ENCODE data around the gene DIS3L2.
"Not testable (repeated sequence)": the region's sequence is repeated elsewhere in the genome, so short reads cannot be mapped to it uniquely, and the experiment has no call there.

The DIS3L2 gene

GRCh38 chr2:232361646-232362045, 400.1 kb downstream of the DIS3L2 start:
- TF ChIP-seq CTCF (IDR thresholded peaks at IDR 0.05; ENCODE audit: control extremely low read depth, extremely low read depth, low read depth, missing control alignments): no peak
- no peak for DNase-seq (ENCODE audit: extremely low spot score)
- ChIA-PET CTCF (no interaction called here), POLR2A (no interaction called here)

- POLR2A ChIA-PET: no interaction called here
- TF ChIP-seq CTCF (IDR thresholded peaks at IDR 0.05; ENCODE audit: control extremely low read depth, extremely low read depth, low read depth, missing control alignments): no peak
- CTCF ChIA-PET: no interaction called here
- DNase-seq (ENCODE audit: extremely low spot score): no peak
Observed at GRCh38 chr2:232362174-232362900, 400.8 kb downstream of the DIS3L2 start.

- DNase-seq (ENCODE audit: extremely low spot score); POLR2A ChIA-PET; CTCF ChIA-PET: not testable (repeated sequence)
Observed at GRCh38 chr2:232363064-232363783, 401.7 kb downstream of the DIS3L2 start.

- ChIA-PET POLR2A (interaction anchor here (0.6 to 0.7 kb wide), 2 partner anchors 284 to 303 kb away, joined by 3 to 4 read pairs; no protein-coding TSS in a partner anchor), CTCF (interaction anchor here (1.2 kb wide), 1 partner anchor 458 kb away, joined by 4 read pairs; no protein-coding TSS in a partner anchor)
- TF ChIP-seq CTCF (IDR thresholded peaks at IDR 0.05; ENCODE audit: control extremely low read depth, extremely low read depth, low read depth, missing control alignments): no peak
- DNase-seq (ENCODE audit: extremely low spot score): peak; percentile 50
Observed at GRCh38 chr2:232363784-232364615, 402.5 kb downstream of the DIS3L2 start.

DNA sequence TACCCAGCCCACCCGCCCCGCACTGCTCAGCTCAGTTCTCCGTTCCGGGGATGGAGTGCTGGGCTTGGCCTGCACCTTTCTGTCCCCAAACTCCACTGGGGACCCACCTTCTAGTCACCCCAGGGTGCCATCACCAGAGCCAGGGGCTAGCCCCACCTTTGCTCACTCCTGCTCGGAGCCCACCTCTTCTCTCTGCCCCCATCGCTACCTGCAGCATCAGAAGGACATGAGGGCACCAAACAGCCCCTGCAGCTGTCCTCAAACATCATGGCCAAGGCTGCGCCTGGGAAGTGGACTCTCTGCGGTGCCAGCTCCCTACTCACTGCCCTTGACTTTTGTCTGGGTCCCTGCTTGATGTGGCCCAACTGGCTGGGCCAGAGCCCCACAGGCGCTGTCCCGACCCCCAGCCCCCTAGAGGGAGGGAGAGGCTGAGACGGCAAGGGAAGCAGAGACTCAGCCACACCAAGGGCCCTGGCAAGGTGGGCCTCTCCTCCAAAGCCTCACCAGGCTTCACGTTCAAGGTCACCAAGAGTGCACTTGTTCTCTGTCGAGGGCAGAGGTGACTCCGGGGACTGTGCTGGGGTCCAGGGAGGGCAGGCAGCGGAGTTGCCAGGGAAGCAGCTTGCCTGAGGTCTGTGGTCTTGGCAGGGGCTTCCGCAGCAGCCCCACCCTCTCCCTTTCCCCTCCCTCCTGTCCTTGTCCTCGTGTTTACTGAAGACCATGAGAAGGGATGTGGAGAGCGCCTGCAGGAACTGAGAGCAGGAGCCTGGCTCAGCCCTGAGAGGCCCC, 403.5 kb downstream of the DIS3L2 start:
- CTCF ChIA-PET: interaction anchor here (0.7 to 1.2 kb wide), 3 partner anchors 14 to 459 kb away, joined by 3 to 4 read pairs (median 3); no protein-coding TSS in a partner anchor
- DNase-seq (ENCODE audit: extremely low spot score): not testable (repeated sequence)
- POLR2A ChIA-PET: interaction anchor here (0.6 to 0.7 kb wide), 2 partner anchors 285 to 304 kb away, joined by 3 to 4 read pairs; no protein-coding TSS in a partner anchor

- TF ChIP-seq CTCF (IDR thresholded peaks at IDR 0.05; ENCODE audit: control extremely low read depth, extremely low read depth, low read depth, missing control alignments): no peak
- CTCF ChIA-PET: interaction anchor here (0.7 to 1.0 kb wide), 2 partner anchors 15 to 32 kb away, joined by 3 read pairs; no protein-coding TSS in a partner anchor
- DNase-seq (ENCODE audit: extremely low spot score): no peak
- POLR2A ChIA-PET: no interaction called here
Observed at GRCh38 chr2:232365621-232366321, 404.3 kb downstream of the DIS3L2 start.

- CTCF ChIA-PET; POLR2A ChIA-PET; DNase-seq (ENCODE audit: extremely low spot score): not testable (repeated sequence)
Observed at GRCh38 chr2:232366461-232366860, 404.9 kb downstream of the DIS3L2 start.
